RWPE2 (cell line): ENCODE data around the gene C16orf92.

Experiments used
- ATAC-seq: fragments of 200-7000 bp; cut with Tn5 transposase; 3 replicates; pipeline ENCODE4 v1.9.1; 2021; ENCODE audit warnings: low read depth
- DNase-seq: peaks from one replicate; pipeline ENCODE4 v3.0.0-alpha.2; 2020; ENCODE audit warnings: low spot score
- H3K27ac ChIP-seq: fragments of 450-650 bp; 2 replicates; pipeline ENCODE4 v1.5.1; 2017; ENCODE audit warnings: mild to moderate bottlenecking; ENCODE audit not compliant: poor library complexity, severe bottlenecking
- H3K27me3 ChIP-seq: fragments of 250-450 bp; sonication (Bioruptor Pico); 2 replicates; pipeline ENCODE4 v1.5.1; 2021; ENCODE audit warnings: mild to moderate bottlenecking, moderate library complexity; ENCODE audit not compliant: insufficient read depth, poor library complexity, severe bottlenecking
- H3K36me3 ChIP-seq: fragments of 250-450 bp; sonication (Bioruptor Pico); 2 replicates; pipeline ENCODE4 v1.5.1; 2020; ENCODE audit warnings: low read depth, mild to moderate bottlenecking, moderate library complexity
- H3K4me1 ChIP-seq: fragments of 250-450 bp; sonication (Bioruptor Pico); 2 replicates; pipeline ENCODE4 v1.5.1; 2021; ENCODE audit warnings: mild to moderate bottlenecking, moderate library complexity; ENCODE audit not compliant: insufficient read depth, poor library complexity, severe bottlenecking
- H3K4me3 ChIP-seq: fragments of 250-450 bp; sonication (Bioruptor Pico); 2 replicates; pipeline ENCODE4 v1.5.1; 2021; ENCODE audit warnings: mild to moderate bottlenecking, moderate library complexity; ENCODE audit not compliant: severe bottlenecking
- H3K9me3 ChIP-seq: fragments of 250-450 bp; sonication (Bioruptor Pico); 2 replicates; pipeline ENCODE4 v1.5.1; 2021; ENCODE audit warnings: mild to moderate bottlenecking, moderate library complexity; ENCODE audit not compliant: severe bottlenecking
- CTCF ChIP-seq: fragments of 450-650 bp; IDR thresholded peaks from one replicate; pipeline ENCODE4 v1.5.1; 2017; ENCODE audit warnings: mild to moderate bottlenecking, moderate library complexity; ENCODE audit not compliant: poor library complexity, severe bottlenecking

Gene C16orf92

GRCh38 chr16:30004424-30004776 lies 18.6 kb upstream of the C16orf92 start:
- Histone ChIP-seq H3K4me3 (no peak overlapping the region), H3K27ac (no peak overlapping the region), H3K27me3 (no peaks in the 10 kb centered on the region), H3K9me3 (no peaks in the 10 kb centered on the region), H3K36me3 (peaks cover 5% of the 10 kb centered on the region), H3K4me1 (no peaks in the 10 kb centered on the region)
- ATAC-seq (no peak), DNase-seq (peak; percentile 52)
- TF ChIP-seq CTCF, result no peak

- Histone ChIP-seq H3K4me1 (no peaks in the 10 kb centered on the region), H3K9me3 (no peaks in the 10 kb centered on the region), H3K36me3 (peaks cover 5% of the 10 kb centered on the region), H3K4me3 (no peak overlapping the region), H3K27ac (no peak overlapping the region), H3K27me3 (no peaks in the 10 kb centered on the region)
- DNase-seq, result peak; percentile 60
- peak; percentile 34; the same call in 2 of the 3 replicates for ATAC-seq
- no peak for TF ChIP-seq CTCF
Measured at GRCh38 chr16:30004811-30005242, 18.2 kb upstream of the C16orf92 start.

- ATAC-seq (peak; percentile 37; the same call in 2 of the 3 replicates), DNase-seq (no peak)
- peak; percentile 79 for TF ChIP-seq CTCF
- Histone ChIP-seq H3K4me1 (no peaks in the 10 kb centered on the region), H3K36me3 (peaks cover 3% of the 10 kb centered on the region), H3K27ac (no peak overlapping the region), H3K27me3 (peaks cover 5% of the 10 kb centered on the region), H3K4me3 (no peak overlapping the region), H3K9me3 (no peaks in the 10 kb centered on the region)
Measured at GRCh38 chr16:30005341-30006094, 17.5 kb upstream of the C16orf92 start.

- Histone ChIP-seq H3K36me3 (no peaks in the 10 kb centered on the region; the same call in 1 of the 2 replicates), H3K27ac (no peak overlapping the region), H3K4me1 (no peaks in the 10 kb centered on the region), H3K4me3 (no peak overlapping the region), H3K9me3 (no peaks in the 10 kb centered on the region), H3K27me3 (peaks cover 8% of the 10 kb centered on the region)
- ATAC-seq (no peak), DNase-seq (peak; percentile 62)
- no peak for TF ChIP-seq CTCF
Measured at GRCh38 chr16:30006095-30006473, 16.9 kb upstream of the C16orf92 start.
